Tibial artery (tissue), 4 donors: ENCODE measurements around the gene PDHA1.

Source experiments
- DNase-seq, 2 donors: peaks; one replicate each; pipeline ENCODE4 v3.0.0-alpha.2; 2019
- H3K27ac ChIP-seq, 2 donors: fragments of 200-600 bp; sonication (generic) in 1 of 2; 1 replicate in 1 of 2; 2 replicates in 1 of 2; pipeline ENCODE4 v1.5.1; 2018 to 2019; ENCODE audit warnings: mild to moderate bottlenecking in 1 of 2
- H3K27me3 ChIP-seq, 2 donors: fragments of 200-600 bp; sonication (generic) in 1 of 2; one replicate each; pipeline versions ENCODE4 v1.5.1 to v1.6.0; 2016 to 2019
- H3K36me3 ChIP-seq, 3 donors: fragments of 200-600 bp; sonication (generic) in 2 of 3; one replicate each; pipeline ENCODE4 v1.5.1; 2016 to 2019; ENCODE audit warnings: mild to moderate bottlenecking in 2 of 3
- H3K4me1 ChIP-seq, 4 donors: fragments of 200-600 bp; sonication (generic) in 2 of 4; 1 replicate in 3 of 4; 2 replicates in 1 of 4; pipeline ENCODE4 v1.5.1; 2016 to 2019
- H3K4me3 ChIP-seq, 2 donors: fragments of 200-600 bp; sonication (generic) in 1 of 2; 1 replicate in 1 of 2; 2 replicates in 1 of 2; pipeline ENCODE4 v1.5.1; 2018 to 2019; ENCODE audit warnings: mild to moderate bottlenecking in 2 of 2
- H3K9me3 ChIP-seq, 3 donors: fragments of 200-600 bp; sonication (generic) in 1 of 3; one replicate each; pipeline ENCODE4 v1.5.1; 2016 to 2019
- CTCF ChIP-seq, 2 experiments: fragments of 200-600 bp in 1 of 2; fragments of 450-650 bp in 1 of 2; IDR thresholded peaks; one replicate each; pipeline ENCODE4 v1.5.1; 2017 to 2019; ENCODE audit warnings: antibody characterized with exemption in 2 of 2, mild to moderate bottlenecking in 1 of 2, moderate library complexity in 1 of 2
- intact Hi-C: fragments of 100-400 bp; cut with DNase I; formaldehyde crosslinking; loops from one replicate; pipeline ENCODE4 v1.15.0; 2023; ENCODE audit warnings: low total_unique reads

Gene PDHA1

GRCh38 chrX:19334945-19335626, 8.6 kb upstream of the PDHA1 start:
- no peak for TF ChIP-seq CTCF (IDR thresholded peaks at IDR 0.05)
- H3K36me3 ChIP-seq, result no peaks in the 10 kb centered on the region
- peaks cover 0 to 10% (median 0%) of the 10 kb centered on the region in 3 donors for H3K9me3 ChIP-seq
- no peak for DNase-seq
- intact Hi-C loops, result loop anchor here (5.0 to 10.0 kb wide), 3 partner anchors 350 to 948 kb away; partner anchors contain the start of gene PHKA2
- no peak overlapping the region for H3K27ac ChIP-seq
- H3K27me3 ChIP-seq, result no peaks in the 10 kb centered on the region
- no peaks in the 10 kb centered on the region for H3K4me1 ChIP-seq
- no peak overlapping the region for H3K4me3 ChIP-seq

- peak overlapping the region in 1 of 2 donors; percentile 90 for H3K27ac ChIP-seq
Observed at GRCh38 chrX:19342331-19342906, 1.3 kb upstream of the PDHA1 start.

GRCh38 chrX:19343085-19343534, 617 bp upstream of the PDHA1 start:
- H3K4me3 ChIP-seq, result peak overlapping the region; percentile 80 to 85
- no peaks in the 10 kb centered on the region for H3K9me3 ChIP-seq
- intact Hi-C loops, result no loop called here
- peaks cover 0 to 16% (median 7%) of the 10 kb centered on the region in 4 donors for H3K4me1 ChIP-seq
- H3K27me3 ChIP-seq, result no peaks in the 10 kb centered on the region
- peak overlapping the region; percentile 89 to 90 for H3K27ac ChIP-seq
- no peak for DNase-seq
- no peaks in the 10 kb centered on the region for H3K36me3 ChIP-seq
- TF ChIP-seq CTCF (IDR thresholded peaks at IDR 0.05), result no peak

More at GRCh38 chrX:19342331-19342906, 1.3 kb upstream of the PDHA1 start:
- DNase-seq, result no peak
- intact Hi-C loops, result no loop called here
- no peak for TF ChIP-seq CTCF (IDR thresholded peaks at IDR 0.05)
- Histone ChIP-seq H3K27me3 (no peaks in the 10 kb centered on the region), H3K4me3 (no peak overlapping the region), H3K9me3 (no peaks in the 10 kb centered on the region), H3K4me1 (peaks cover 0 to 16% (median 7%) of the 10 kb centered on the region in 4 donors), H3K36me3 (no peaks in the 10 kb centered on the region)

GRCh38 chrX:19344661-19345060, 934 bp downstream of the PDHA1 start:
- intact Hi-C loops, result no loop called here
- TF ChIP-seq CTCF (IDR thresholded peaks at IDR 0.05), result no peak
- no peak for DNase-seq

GRCh38 chrX:19347916-19348315, 4.2 kb downstream of the PDHA1 start:
- TF ChIP-seq CTCF (IDR thresholded peaks at IDR 0.05), result no peak
- Histone ChIP-seq H3K27me3 (no peaks in the 10 kb centered on the region), H3K27ac (no peak overlapping the region), H3K4me1 (peaks cover 0 to 16% (median 7%) of the 10 kb centered on the region in 4 donors), H3K9me3 (no peaks in the 10 kb centered on the region), H3K4me3 (no peak overlapping the region), H3K36me3 (peaks cover 6 to 34% (median 28%) of the 10 kb centered on the region in 3 donors)
- intact Hi-C loops, result no loop called here
- no peak for DNase-seq

More at GRCh38 chrX:19344661-19345060, 934 bp downstream of the PDHA1 start:
- no peaks in the 10 kb centered on the region for H3K27me3 ChIP-seq
- H3K27ac ChIP-seq, result peak overlapping the region in 1 of 2 donors; percentile 90
- H3K4me3 ChIP-seq, result peak overlapping the region; percentile 80 to 85
- peaks cover 0 to 16% (median 7%) of the 10 kb centered on the region in 4 donors for H3K4me1 ChIP-seq
- H3K9me3 ChIP-seq, result no peaks in the 10 kb centered on the region
- H3K36me3 ChIP-seq, result peaks cover 0 to 2% (median 1%) of the 10 kb centered on the region in 3 donors
